ENCODE measurements around the gene ADGRG6.
A peak's percentile ranks its signal among the peaks of the same experiment; 100 is the strongest.
"Not testable (repeated sequence)": the region's sequence is repeated elsewhere in the genome, so short reads cannot be mapped to it uniquely, and the experiment has no call there.

ADGRG6 gene

DNA sequence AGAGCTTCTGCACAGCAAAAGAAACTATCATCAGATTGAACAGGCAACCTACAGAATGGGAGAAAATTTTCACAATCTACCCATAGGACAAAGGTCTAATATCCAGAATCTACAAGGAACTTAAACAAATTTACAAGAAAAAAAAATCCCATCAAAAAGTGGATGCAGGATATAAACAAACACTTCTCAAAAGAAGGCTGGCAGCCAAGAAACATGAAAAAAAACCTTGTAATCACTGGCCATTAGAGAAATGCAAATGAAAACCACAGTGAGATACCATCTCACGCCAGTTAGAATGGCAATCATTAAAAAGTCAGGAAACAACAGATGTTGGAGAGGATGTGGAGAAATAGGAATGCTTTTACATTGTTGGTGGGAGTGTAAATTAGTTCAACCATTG is 152.4 kb downstream of the ADGRG6 start:
- not testable (repeated sequence) for DNase-seq

DNA sequence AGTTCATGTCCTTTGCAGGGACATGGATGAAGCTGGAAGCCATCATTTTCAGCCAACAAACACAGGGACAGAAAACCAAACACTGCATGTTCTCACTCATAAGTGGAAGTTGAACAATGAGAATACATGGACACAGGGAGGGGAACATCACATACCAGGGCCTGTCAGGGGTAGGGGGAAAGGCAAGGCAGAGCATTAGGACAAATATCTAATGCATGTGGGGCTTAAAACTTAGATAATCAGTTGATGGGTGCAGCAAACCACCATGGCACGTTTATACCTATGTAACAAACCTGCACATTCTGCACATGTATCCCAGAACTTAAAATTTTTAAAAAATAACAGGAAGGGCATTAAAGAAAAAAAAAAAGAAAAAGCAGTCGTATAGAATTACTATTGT is 153.0 kb downstream of the ADGRG6 start:
- DNase-seq: not testable (repeated sequence)

DNA sequence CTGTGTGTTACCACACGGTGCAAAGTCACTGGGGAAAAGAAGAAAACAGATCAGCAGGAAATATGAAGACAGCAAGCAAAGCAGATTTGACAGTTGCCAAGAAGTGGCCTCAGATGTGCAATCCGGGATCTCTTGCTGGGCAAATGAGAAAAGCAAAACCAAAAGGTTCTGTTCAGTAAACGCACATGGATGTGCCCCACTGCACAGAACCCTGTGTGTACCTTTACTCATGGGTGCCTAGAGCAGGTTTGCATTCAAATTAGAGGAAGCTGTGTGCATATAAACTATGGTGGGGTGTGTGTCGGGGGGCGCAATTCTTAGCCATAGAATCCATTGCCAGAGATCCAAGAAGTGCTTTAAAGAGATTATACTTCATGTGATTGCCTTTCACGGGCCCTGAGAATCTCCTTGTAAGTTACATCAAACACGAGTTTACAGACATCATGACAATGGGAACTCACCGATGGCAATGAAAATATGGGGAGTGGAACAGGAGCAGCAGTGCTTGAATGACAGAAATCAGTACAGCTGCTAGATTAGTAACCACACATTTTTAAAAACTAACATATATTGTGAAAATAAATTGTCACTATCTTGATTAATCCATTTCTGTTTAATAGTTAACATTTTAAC is 154.3 kb downstream of the ADGRG6 start:
- DNase-seq: no peak

DNA sequence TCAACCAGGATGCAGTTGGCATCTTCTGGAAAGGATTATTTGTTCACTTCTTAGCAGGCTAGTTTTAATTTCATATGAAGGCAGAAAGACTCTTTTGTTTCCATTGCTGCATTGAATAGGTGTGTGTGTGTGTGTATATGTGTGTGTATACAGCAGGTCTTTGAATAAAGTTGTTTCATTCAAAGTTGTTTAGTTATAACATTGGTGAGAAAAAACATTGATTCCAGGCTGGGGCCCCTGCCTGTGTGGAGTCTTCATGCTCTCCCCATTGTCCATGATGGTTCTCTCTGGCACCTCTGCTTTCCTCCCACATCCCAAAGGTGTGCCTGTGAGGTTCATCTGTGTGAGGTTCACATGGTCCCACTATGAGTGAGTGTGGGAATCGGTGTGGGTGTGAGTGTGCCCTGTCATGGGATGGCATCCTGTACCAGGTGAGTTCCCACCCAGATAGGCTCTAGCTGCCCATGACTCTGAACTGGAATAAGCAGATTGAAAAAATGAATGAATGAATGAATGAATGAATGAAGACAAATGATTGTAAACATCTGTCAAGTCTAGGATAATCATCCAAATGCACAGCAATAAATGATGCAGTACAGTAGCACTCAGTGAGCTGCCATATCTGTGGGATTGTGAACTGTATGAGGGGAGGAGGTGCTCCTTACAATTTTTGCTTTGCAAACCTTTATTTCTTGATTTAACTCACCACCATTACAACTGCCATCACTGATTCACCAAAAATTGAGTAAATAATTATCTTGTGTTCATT is 156.0 kb downstream of the ADGRG6 start:
- DNase-seq: no peak

DNA sequence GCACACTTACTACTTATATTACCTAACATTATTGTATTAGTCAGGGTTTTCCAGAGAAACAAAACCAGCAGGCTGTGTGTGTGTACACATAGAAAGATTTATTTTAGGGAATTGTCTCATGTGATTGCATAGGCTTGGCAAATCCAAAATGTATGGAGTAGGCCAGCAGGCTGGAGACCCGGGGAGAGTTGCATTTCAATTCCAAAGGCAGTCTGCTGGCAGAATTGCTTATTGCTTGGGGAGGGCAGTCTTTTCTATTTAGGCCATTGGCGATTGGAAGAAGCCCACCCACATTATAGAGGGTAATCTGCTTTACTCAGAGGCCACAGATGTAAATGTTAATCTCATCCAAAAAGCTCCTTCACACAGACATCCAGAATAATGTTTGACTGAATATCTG is 157.0 kb downstream of the ADGRG6 start:
- no peak for DNase-seq

DNA sequence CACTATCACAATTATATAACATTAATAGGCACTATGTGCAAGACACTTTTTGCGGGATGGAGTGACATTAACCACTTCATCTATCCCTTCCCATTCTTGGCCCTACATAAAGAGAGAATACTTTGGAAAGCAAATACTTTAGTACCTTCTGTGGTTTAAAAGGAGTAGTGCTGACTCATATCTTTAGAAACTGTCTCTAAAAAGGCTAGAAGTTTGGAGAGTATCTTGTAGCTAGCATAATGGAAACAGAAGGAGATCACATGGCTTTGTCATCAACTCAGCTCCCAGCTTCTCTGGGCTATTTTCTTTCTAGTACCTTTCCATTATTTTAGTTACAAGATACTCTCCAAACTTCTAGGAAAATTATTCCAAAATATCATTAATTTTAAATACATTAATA is 157.5 kb downstream of the ADGRG6 start:
- no peak for DNase-seq

DNA sequence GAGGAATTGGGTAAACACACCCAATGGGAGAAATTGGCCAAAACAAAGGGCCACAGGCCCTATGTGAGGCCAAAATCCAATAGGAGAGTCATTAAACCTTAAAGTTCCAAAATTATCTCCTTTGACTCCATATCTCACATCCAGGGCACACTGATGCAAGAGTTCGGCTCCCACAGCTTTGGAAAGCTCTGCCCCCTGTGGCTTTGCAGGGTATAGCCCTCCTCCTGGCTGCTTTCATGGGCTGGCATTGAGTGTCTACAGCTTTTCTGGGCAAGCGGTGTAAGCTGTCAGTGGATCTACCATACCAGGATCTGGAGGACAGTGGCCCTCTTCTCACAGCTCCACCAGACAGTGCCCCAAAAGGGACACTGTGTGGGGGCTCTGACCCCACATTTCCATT is 160.5 kb downstream of the ADGRG6 start:
- peak; percentile 2 for DNase-seq

DNA sequence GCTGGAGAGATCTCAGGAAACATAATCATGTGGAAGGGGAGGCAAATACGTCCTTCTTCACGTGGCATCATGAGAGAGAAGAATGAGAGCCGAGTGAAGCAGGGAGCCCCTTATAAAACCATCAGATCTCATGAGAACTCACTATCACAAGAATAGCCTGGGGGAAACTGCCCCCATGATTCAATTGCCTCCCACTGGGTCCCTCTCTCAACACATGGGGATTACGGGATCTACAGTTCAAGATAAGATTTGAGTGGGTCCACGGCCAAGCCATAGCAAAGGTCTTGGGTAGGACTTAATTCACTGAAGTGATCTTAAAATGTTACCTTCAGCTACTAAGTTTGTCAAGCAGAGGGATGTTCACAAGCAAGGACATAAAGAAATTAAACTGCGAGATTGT is 162.2 kb downstream of the ADGRG6 start:
- no peak for DNase-seq

DNA sequence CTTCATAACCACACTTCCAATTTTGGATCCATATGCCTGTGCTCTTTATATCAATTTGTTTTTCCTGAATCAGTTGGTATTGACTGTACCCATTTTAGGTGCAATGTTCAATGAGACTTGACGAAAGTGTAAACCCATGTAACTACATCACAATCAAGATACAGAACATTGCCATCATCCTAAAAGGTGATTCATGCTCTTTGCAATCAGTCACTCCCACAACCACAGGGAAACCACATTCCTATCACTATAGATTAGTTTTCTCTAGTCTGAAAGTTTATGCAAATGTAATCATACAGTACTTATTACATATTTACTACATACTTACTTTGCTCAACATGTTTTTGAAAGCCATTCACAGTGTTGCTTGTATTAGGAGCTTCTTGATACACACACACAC is 167.4 kb downstream of the ADGRG6 start:
- no peak for DNase-seq

DNA sequence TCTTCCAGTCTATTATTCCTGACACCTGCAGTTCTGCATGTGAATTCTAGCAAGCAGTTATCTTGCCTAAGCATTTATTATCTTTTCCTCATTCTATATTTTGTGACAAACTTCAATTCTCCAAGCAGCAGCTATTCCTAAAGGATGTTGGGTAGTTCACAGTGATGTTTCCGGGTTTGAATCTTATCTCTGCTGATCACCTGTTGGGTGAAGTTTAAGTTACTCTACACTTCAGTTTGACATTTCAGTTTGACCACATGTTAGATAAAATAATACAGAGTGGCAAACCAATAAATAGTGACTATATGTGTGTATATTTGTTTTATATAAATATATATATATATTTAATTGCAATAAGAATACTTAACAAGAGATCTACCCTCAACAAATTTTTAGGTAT is 168.6 kb downstream of the ADGRG6 start:
- DNase-seq: no peak

DNA sequence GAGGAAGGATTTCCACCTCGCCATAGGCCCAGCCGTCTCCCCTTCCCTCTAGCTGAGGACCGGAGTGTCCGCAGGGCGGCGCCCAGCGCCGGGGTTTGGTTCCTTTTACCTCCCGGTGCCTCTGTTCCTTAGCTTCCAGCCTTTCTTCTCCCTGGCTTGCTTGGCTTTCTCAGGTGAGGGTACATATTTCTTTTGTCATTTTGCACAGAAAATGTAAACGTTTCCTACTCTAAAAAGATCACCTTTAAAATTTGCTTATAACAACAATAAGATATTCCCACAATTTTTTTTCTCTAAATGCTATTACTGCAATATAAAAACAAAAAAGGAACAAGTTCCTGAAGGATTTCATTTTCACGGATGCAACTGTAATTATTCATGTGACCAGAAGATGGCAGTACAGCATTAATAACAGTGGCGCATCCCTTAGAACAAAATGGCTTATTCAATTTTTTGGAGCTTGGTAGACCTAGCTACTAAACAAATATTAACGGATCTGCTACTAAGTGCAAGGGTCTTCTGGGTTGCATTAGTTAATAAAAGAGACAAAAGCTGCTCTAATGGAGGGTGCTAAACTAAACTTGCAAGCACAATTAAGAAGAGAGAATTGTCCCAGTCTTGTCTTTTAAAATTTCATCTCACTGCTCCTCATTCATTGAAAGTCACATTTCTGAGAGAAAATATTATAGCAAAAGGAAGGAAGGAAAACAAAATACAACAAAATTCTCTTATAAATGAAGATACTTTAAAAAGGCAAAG is 172.9 kb downstream of the ADGRG6 start:
- DNase-seq: peak; percentile 77

DNA sequence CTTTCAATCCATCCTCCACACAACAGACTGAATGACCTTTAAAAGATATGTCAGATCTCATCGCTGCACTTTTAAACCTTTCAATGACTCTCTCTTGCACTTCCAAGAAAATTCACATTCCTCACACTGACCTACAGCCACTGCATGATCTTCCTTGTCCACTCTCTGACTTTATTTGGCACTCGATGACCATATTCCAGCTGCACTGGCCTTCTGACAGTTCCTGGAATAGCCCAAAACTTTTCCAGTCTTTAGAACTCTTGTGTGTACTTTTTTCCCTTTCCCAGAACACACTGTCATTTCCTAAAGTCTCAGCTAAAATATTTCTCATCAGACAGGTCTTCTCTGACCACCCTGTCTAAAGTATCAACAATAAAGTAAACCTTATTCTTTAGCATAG is 174.6 kb downstream of the ADGRG6 start:
- DNase-seq: no peak

DNA sequence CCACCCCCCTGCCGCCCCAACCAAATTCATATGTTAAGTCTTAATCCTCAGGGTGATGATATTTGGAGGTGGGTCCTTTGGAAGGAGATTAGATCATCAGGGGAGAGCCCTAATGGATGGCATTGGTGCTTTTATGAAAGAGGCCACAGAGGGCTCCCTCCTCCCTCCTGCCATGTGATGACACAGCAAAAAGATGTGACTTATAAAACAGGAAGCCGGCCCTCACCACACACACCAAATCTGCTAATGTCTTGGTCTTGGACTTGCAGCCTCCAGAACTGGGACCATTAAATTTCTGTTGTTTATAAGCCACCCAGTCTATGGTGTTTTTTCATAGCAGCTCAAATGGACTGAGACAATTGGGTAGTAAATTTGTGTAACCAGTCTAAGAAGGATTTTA is 176.3 kb downstream of the ADGRG6 start:
- DNase-seq: peak; percentile 65

DNA sequence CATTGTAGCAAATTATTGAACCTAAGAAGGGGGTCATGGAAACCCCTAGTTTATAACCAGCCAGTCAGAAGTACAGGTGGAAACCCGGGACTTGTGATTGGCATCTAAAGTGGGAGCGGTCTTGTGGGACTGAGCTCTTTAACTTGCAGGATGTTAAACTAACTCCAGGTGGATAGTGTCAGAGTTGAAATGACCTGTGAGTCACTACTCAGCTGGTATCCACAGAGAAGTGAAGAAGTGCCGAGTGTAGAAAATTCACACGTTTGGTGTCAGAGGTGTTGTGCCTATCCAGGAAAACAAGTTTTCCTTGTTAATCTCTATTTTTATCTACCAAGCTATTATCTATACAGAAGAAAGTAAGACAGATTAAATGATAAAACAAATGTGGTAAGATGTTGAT is 179.7 kb downstream of the ADGRG6 start:
- DNase-seq: peak; percentile 3

DNA sequence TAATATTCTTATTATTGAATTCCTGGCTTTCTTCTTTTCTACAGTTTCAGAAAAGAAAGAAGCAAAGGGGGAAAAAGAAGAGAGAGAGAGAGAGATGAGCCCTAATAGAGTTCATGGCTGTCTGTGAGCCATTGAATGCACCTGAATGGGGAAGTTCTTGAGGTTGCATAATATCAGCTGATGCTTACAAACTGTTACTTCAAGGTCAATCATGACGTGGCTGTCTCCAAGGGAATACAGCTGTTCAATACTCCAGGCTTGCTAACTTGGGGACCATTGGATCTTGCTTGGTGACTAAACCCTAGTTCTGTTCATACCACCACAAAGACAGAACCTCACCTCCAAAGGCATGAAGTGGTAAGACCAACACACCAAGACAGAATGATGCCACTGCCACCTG is 180.4 kb downstream of the ADGRG6 start:
- DNase-seq: no peak

DNA sequence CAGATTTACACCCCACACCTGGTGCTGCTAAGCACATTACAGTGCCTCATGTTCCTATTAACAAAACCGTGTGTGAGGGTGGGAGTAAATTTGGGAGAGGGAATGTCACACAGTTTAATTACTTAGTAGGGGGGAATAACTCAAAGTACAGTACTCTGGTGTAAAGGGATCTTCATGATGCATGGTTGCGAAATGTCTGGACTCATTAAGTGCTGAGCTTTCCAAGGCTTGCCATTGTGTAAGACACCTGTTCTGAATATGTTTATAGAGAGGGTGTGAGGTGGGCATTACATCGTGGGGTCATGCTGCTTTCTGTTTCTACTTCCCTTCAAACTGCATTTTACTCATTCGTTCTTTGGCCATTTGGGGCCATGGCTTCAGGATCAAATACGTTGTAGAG is 181.2 kb downstream of the ADGRG6 start:
- DNase-seq: no peak

DNA sequence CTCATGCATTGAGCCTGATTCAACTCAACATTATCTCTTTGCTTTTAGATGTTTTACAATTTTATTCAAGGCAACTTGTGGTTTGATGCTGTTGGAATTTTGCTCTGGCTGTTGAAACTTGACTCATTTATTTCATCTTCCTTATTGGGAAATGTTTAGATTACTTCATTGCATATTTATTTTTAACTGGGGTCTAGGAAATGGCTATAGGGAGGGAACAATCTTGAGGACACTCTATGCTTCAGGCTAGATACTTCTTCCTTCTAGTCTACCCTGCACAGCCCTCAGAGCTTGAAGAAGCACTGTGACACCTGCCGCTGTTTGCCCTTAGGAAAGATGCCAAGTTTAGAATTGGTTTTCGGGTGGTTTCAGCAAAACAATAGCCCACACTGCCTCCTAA is 183.4 kb downstream of the ADGRG6 start:
- DNase-seq: peak; percentile 12

DNA sequence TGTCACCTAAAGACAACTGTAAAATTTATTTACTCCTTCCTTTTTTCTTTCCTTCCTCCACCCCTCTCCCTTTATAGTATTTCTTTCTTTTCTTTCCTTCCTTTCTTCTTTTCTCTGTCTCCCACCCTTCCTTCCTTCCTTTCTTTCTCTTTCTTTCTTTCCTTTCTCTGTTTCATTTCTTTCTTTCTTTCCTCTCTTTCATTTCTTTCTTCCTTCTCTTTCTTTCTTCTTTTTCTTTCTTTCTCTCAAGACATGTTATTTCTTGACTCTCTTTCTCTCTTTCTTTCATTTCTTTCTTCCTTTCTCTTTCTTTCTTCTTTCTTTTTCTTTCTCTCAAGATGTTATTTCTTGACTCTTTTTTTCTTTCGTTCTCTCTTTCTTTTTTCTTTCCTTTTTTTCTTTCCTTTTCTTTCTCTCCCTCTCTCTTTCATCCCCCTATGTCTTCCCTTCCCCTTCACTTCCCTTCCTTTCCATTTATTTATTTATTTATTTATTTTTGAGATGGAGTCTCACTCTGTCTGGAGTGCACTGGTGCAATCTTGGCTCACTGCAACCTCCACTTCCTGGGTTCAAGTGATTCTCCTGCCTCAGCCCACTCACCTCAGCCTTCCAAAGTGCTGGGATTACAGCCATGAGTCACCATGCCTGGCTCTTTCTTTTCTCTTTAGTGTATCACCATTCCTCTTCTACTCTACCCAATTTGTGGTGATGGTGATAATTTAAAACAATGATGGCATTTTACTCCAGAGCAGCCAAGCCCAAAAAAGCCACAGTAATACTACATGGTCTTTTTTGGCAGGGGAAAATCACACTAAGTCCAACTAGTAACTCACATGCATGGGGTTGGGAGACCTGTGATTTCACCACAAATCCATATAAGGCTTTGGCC is 188.2 kb downstream of the ADGRG6 start:
- no peak for DNase-seq

All from DMS53 (cell line).